Lower leg skin (tissue), 4 donors: ENCODE measurements around the gene SCD. TPM values are rescaled to one million over a fixed set of nuclear protein-coding genes. Genes with fewer than 3 reads are reported as not detected.

ENCODE experiments used
- DNase-seq, 2 donors: peaks; one replicate each; pipeline ENCODE4 v3.0.0-alpha.2; 2019; ENCODE audit warnings: low spot score in 2 of 2
- H3K4me3 ChIP-seq: fragments of 200-600 bp; sonication (generic); 2 replicates; pipeline ENCODE4 v1.5.1; 2017; ENCODE audit warnings: mild to moderate bottlenecking, low read depth; ENCODE audit not compliant: poor library complexity, severe bottlenecking
- POLR2A ChIP-seq, 2 donors: fragments of 450-650 bp; IDR thresholded peaks; one replicate each; pipeline ENCODE4 v1.6.1; 2016 to 2017; ENCODE audit warnings: antibody characterized with exemption in 2 of 2, mild to moderate bottlenecking in 1 of 2, moderate library complexity in 1 of 2
- WGBS, 2 donors: methylation state at CpG; one replicate each; pipeline ENCODE4 v1.1.5; 2018; 5-methylcytosine and 5-hydroxymethylcytosine counted together
- intact Hi-C: fragments of 100-400 bp; cut with DNase I; formaldehyde crosslinking; loops from one replicate; pipeline ENCODE4 v1.15.0; 2023; ENCODE audit warnings: low total_unique reads
- total RNA-seq, 4 donors: library from RNA; depleted of rRNA; stranded (reverse); fragments of >200 nt; gene quantifications; one replicate each; pipeline ENCODE4 v1.1.0, GENCODE V29; 2016
- TF ChIP-seq, protein P1 (sequence below), 3 donors: fragments of 450-650 bp; IDR thresholded peaks; one replicate each; pipeline ENCODE4 v1.5.1; 2016; ENCODE audit warnings: antibody characterized with exemption in 3 of 3, mild to moderate bottlenecking in 3 of 3, moderate library complexity in 2 of 3

Gene SCD
- total RNA-seq, 4 donors from 2014 or later = 23.8 to 56.7 (median 32.3) TPM

DNA sequence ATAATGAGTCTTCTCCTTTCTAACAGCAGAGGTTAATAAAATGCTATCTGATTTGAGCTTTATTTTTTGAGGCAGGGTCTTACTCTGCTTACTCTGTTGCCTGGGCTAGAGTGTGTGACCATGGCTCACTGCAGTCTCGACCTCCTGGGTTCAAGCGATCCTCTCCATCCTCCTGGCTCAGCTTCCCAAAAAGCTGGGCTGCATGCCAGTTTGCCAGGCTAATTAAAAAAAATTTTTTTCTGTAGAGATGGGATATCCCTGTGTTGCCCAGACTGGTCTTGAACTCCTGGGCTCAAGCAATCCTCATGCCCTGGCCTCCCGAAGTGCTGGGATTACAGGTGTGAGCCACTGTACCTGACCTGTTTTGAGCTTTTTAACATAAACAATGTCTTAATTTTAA lies 56.7 kb downstream of the SCD start:
- intact Hi-C loops = no loop called here
- TF ChIP-seq, protein P1, sequence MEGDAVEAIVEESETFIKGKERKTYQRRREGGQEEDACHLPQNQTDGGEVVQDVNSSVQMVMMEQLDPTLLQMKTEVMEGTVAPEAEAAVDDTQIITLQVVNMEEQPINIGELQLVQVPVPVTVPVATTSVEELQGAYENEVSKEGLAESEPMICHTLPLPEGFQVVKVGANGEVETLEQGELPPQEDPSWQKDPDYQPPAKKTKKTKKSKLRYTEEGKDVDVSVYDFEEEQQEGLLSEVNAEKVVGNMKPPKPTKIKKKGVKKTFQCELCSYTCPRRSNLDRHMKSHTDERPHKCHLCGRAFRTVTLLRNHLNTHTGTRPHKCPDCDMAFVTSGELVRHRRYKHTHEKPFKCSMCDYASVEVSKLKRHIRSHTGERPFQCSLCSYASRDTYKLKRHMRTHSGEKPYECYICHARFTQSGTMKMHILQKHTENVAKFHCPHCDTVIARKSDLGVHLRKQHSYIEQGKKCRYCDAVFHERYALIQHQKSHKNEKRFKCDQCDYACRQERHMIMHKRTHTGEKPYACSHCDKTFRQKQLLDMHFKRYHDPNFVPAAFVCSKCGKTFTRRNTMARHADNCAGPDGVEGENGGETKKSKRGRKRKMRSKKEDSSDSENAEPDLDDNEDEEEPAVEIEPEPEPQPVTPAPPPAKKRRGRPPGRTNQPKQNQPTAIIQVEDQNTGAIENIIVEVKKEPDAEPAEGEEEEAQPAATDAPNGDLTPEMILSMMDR (IDR thresholded peaks at IDR 0.05) = no peak
- TF ChIP-seq POLR2A (IDR thresholded peaks at IDR 0.05) = no peak
- no peak for DNase-seq
- H3K4me3 ChIP-seq = no peak overlapping the region
- WGBS, 2 donors = 51 to 61% methylated on average over 3 of the region's 3 CpGs

DNA sequence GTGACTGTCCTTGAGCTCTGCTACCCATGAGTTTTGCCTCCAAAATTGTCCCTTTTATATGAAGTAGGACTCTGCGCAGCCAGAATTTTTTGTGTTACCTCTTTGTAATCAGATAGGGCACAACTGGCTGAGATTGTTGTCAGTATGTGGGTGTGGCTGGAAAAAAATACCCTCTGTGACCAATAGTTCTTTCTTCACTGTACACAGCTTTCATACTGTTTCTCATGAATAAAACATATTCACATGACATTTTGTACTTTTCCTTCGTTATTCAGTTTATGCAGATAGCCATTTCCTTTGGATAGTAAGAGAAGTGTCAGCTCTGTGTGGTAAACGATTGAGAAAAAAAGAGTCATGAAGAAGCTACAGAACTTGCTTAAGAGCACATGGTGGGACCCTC lies 66.1 kb downstream of the SCD start:
- no peak for TF ChIP-seq POLR2A (IDR thresholded peaks at IDR 0.05)
- TF ChIP-seq, protein P1 (IDR thresholded peaks at IDR 0.05) = no peak
- no peak for DNase-seq
- intact Hi-C loops = no loop called here
- WGBS, 2 donors = 64 to 74% methylated on average over 3 of the region's 3 CpGs
- H3K4me3 ChIP-seq = no peak overlapping the region

Other genes starting within 250 kb of the SCD start
- 10 to 100 TPM; 23.0 to 36.9 (median 35.1) TPM for gene ERLIN1, start 161.2 kb upstream of the SCD start, total RNA-seq
- 10 to 100 TPM; 12.5 to 16.0 (median 13.7) TPM for gene CHUK, start 117.6 kb upstream of the SCD start, total RNA-seq
- 10 to 100 TPM; 11.9 to 30.5 (median 18.0) TPM for gene CWF19L1, start 79.6 kb upstream of the SCD start, total RNA-seq
- gene BLOC1S2, start 60.6 kb upstream of the SCD start, total RNA-seq = 10 to 100 TPM; 33.4 to 51.1 (median 38.0) TPM
- gene PKD2L1, start 17.0 kb upstream of the SCD start, total RNA-seq = not detected
- under 1 TPM in 1 of 4 donors, not detected in 3; 0.42 TPM for gene WNT8B, start 115.8 kb downstream of the SCD start, total RNA-seq
- 10 to 100 TPM in 1 of 4 donors, 1 to 10 TPM in 3; 2.6 to 11.3 (median 5.8) TPM for gene SEC31B, start 172.6 kb downstream of the SCD start, total RNA-seq
- gene NDUFB8, start 182.6 kb downstream of the SCD start, total RNA-seq = 100 to 1,000 TPM; 128 to 211 (median 177) TPM
- gene HIF1AN, start 188.7 kb downstream of the SCD start, total RNA-seq = 10 to 100 TPM; 11.9 to 21.0 (median 15.6) TPM